Right lung (tissue), 5 donors: Measurements from ENCODE around the gene FAM98A. TPM values are rescaled to one million over a fixed set of nuclear protein-coding genes. Genes with fewer than 3 reads are reported as not detected.
A peak's percentile ranks its signal among the peaks of the same experiment; 100 is the strongest.

ENCODE experiments used
- DNase-seq, 2 donors: peaks; one replicate each; pipeline ENCODE4 v3.0.0-alpha.2; 2013
- polyA plus RNA-seq, 5 donors: library from polyadenylated mRNA; unstranded; fragments of 120-200 nt; gene quantifications; one replicate each; pipeline versions ENCODE4 v1.2.1 to v1.2.3, GENCODE V29; 2013; ENCODE audit warnings: inconsistent platforms in 1 of 5, low replicate concordance in 1 of 5; ENCODE audit not compliant: insufficient read length in 5 of 5, insufficient read depth in 1 of 5

Gene FAM98A
- polyA plus RNA-seq, 5 donors, result 29.2 to 39.2 (median 33.3) TPM

GRCh38 chr2:33599943-33600192 is 769 bp upstream of the FAM98A start:
- no peak for DNase-seq

DNA sequence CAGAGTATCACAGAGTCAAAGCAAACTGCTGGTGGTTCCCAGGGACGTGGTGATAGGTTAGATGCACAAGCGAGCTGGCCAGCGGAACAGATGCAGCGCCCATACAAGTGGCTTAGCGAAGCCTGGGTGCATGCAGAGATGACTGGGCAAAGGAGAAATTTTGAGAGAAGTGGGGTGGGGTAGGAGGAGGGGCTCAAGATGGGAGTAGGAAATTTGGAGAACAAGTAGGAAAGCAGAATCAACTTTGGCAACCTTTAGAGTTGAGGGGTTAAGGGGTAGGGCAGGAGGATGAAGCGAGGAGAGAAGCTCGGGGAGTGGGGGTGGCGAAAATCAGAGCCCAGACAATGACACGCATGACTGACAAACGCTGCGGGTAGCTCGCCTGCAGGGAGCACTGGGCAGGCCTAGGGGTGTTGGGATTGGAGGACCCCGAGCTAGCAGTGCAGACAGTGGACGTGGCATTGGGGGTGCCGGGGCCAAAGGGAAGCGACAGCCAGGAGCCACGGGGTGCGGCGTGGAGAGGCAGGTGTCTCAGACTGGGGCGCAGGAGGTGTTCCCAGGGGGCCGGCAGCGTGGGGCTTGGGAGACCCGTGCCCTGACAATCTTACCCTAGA is 431 bp downstream of the FAM98A start:
- peak in 1 of 2 donors; percentile 19 for DNase-seq

- no peak for DNase-seq
Observed at GRCh38 chr2:33597026-33597425, 2.1 kb downstream of the FAM98A start.

GRCh38 chr2:33595385-33595784 is 3.7 kb downstream of the FAM98A start:
- no peak for DNase-seq

DNA sequence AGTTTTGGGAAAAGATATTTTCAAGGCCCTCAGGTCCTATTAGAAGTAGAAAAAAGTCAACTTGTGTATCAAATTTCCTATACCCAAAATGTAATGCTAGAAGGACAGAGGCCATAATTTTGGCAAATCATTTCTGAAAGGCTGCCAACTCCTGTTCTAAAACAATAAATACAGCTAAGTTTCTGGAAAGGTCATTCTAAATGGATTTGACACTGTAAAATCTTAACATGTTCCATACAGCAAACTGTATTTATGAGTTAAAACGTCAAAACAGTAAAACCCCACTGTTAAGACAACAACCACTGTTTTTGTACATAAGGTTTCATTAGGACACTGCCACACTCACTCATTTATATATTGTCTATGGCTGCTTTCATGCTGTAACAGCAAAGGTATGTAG is 9.7 kb downstream of the FAM98A start:
- no peak for DNase-seq

GRCh38 chr2:33588232-33588631 is 10.9 kb downstream of the FAM98A start:
- DNase-seq, result no peak

GRCh38 chr2:33586766-33587165 is 12.3 kb downstream of the FAM98A start:
- DNase-seq, result no peak

DNA sequence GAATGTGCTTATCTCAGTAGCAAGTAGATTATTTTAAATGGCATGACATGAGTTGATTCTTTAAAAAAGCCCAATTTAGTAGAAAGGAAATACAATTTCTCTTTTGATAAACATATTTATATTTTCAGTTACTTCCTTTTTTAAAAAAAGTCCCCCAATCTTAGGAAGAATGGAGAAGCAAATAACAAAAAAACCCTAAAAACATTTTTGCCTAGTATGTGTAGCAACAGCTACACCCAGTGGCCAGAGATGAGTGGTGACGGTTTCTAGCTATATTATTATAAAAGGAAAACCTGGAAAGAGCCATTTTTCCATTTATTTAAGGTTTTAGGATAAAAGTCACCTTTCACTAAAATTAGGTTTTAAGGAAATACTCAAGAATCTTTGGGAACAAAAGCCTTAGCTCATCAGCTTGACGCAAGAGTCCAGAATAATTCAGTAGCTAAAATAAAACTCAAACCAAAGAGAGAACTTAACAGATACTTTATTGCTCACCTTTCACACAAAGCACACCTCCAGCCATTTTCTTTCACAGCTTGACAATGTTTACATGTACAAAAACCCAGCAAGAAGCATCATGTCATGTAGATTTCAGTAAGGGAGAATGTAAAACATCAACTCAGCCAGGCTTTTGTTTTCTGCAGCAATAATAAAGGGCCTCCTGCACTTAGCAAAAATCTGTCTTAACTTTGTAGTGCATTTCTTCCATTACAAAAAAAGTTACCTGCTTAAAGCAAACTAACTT is 15.7 kb downstream of the FAM98A start:
- peak in 1 of 2 donors; percentile 42 for DNase-seq

DNA sequence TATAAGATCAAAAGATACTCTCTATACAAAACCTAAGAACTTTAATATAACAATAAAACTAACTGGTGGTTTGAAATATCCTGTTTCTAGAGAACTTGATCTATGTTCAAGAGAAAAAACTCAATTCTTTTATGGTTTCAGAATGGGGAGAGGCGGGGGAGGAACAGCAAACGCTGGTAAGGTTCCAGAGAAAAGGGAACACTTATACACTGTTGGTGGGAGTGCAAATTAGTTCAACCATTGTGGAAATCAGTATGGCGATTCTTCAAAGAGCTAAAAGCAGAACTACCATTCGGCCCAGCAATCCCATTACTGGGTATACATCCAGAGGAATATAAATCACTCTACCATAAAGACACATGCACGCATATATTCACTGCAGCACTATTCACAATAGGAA is 17.2 kb downstream of the FAM98A start:
- DNase-seq, result no peak

DNA sequence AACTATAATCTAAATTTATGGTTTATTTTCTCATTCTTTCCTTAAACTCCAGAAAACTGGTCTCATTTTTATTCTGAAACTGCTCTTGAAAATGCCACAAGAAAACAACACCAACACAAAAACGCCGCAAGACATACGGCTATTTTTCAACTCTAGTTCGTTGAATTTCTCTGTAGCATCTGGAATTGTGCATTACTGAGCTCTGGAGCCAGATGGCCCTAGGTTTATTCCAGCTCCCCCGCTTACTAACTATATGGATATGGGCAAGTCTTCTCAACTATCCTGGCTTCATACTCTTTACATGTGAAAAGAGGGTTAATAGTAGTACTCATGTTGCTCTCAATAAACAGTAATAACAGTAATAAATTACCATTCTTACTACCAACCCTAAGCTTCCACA is 19.9 kb downstream of the FAM98A start:
- DNase-seq, result no peak

GRCh38 chr2:33577668-33578067 is 21.4 kb downstream of the FAM98A start:
- no peak for DNase-seq

DNA sequence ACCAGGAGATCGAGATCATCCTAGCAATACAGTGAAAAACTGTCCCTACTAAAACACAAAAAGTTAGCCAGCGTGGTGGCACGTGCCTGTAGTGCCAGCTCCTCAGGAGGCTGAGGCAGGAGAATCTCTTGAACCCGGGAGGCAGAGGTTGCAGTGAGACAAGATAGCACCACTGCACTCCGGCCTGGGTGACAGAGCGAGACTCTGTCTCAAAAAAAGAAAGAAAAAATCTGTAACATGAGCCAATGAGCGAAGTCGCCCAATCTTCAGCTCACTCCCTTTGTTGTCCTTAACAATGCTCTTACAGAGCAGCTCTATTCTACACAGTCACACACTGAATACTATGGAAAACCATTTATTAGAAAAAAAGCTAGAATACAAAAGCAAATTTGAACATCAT is 22.0 kb downstream of the FAM98A start:
- no peak for DNase-seq

DNA sequence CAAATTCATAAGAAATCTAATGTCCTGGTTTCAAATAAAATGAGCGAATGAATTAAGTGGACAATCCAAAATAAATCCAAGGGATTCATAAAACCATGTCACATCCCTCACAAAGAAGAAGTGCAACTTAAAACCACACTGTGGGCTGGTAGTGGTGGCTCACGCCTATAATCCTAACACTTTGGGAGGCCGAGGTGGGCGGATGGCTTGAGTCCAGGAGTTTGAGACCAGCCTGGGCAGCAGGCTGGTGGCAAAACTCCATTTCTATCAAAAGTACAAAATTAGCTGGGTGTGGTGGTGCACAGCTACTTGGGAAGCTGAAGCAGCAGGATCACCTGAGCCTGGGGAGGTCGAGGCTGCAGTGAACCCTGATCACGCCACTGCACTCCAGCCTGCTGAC is 25.4 kb downstream of the FAM98A start:
- DNase-seq, result no peak

DNA sequence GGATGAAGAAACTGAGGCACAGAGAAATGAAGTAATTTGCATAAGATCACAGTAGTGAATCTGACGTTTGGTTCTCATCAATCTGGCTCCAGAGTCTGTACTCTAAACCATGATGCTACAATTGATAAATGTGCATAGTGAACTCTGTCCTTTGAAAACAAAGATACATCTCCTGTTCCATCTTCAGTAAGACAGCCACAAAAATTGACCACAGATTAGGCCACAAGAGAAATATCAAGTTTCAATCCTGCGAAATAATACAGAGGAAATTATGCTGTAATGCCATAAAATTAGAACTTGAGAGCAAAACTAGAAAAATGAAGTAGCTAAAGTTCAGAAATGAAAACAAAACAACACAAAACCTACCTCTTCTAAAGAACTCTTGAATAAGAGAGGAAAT is 28.4 kb downstream of the FAM98A start:
- DNase-seq, result no peak

DNA sequence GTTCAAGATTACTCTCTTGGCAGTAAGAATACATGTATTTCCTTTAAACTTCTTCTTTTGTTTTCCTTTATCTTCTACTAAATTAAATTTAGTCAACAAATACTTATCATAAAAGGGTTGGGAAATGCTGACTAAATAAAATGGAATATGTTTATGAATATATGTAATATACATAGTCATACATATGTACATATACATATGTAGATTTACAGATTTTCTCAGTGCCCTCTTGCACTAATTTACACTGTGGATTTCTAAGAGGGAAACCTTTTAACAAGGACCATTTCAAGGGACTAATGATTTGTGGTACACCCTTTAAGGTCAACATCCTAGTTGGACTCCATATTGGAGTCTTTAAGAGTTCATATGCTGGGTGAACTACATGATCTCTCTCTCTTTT is 37.2 kb downstream of the FAM98A start:
- no peak for DNase-seq

- DNase-seq, result no peak
Observed at GRCh38 chr2:33560017-33560416, 39.1 kb downstream of the FAM98A start.

DNA sequence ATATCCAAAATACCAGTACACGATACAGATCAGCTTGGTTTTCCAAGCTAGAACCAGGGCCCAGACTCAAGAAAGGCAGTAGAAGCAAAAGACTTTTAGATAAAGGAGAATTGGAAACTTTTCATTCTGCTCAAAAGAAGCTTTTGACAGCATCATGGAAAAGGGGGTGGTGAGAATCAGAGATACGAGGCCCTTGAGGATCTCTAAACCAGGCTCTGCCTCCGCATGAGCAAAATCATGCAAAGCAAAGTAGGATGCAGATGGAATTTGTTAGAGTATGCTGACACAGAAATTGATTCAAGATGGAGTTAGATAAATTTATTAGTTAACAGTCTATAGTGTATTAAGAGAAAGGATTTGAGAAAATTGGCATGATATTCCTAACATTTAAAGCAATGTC is 39.8 kb downstream of the FAM98A start:
- no peak for DNase-seq

GRCh38 chr2:33555681-33556080 is 43.4 kb downstream of the FAM98A start:
- no peak for DNase-seq

DNA sequence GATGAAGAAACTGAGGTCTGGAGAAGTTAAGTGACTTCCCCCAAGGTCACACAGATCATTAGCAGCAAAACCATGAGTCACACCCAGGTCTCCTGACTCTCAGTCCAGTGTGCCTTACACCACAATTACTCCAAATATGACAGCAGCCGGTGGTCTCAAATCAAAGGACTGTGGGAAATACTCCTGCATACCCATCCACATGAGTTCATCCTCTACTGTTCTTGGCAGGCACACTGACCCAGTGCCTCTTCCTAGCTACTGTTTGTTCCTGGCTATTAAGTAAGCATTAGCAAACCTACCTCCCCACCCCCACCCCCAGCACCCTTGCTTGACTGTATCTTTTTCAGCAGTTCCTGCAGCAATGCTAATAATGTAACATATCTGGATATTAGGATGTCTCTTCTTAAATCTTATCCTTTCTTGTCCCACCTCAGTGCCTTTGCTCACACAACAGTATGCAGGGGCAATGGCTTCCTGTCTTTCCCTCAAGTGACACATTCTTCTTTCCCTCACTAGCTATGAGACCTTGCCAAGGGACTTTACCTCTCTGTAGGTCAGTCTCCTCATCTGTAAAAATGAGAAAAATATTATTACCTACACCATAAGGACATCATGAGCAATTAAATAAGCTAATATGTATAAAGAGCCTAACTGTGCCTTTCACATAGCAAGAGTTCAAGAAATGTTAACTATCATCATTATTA is 46.2 kb downstream of the FAM98A start:
- no peak for DNase-seq

DNA sequence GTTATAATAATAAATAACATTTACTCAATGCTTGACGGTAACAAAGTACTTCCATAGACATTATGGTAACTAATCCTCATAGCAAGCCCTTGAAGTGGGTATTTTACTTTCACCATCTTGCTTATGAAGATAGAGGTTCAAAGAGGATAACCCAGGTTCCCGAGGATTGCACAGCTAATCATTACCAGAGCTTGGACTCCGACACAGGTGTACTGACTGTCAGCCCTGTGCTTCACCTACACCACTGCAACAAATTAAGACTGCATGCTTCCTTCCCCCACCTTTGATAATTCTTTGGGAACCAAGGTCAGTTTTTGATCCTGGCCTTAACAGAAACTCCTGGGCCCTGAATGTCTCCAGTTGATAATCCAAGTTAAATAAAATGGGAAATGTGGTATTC is 48.9 kb downstream of the FAM98A start:
- no peak for DNase-seq

DNA sequence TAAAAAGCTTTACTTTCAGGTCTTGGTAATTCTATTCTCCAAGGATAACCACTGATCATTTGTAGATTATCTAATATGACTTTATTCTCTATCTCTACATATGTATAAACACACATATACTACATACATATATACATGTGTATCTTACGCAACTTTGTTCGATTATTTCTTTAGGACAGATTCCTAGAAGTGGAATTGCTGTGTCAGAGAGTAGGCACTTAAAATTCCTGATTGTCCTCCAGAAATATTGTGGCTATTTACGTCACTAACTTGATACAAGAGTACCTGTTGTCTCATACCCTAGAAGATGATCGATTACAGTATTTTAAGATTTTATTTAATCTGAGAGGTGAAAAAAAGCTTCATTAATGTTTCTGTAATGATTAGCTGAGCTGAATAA is 57.9 kb downstream of the FAM98A start:
- no peak for DNase-seq

DNA sequence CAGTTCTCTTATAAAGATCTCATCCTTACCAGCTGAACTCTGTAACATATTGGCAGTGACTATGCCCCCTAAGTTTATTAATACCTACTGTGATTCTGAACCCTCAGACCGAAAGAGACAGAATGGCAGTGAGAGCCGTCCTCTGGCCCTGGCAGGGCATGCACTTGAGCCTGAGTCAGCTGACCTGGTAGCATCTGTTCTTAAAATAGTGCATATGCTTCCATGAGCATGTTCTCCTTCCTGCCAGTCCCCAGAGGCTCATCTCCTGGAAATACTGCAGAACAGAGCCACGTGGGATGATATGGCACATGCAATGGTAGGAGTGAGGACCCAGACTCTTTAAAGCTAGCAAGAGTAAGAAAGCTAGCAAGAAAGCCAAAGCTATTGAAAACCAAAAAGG is 63.7 kb downstream of the FAM98A start:
- no peak for DNase-seq
